Small intestine (tissue), 7 donors: Measurements from ENCODE around the gene TPM2. TPM values are rescaled to one million over a fixed set of nuclear protein-coding genes. Genes with fewer than 3 reads are reported as not detected.

Experiments
- DNase-seq, 2 donors: peaks; one replicate each; pipeline versions ENCODE4 v3.0.0 to v3.0.0-alpha.2; 2013
- FAIRE-seq: peaks from 2 replicates; lab custom pipeline; 2012; peaks lifted over from hg19 to GRCh38; lab: Jason Lieb, UNC
- H3K27ac ChIP-seq, 3 donors: one replicate each; pipeline ENCODE4 v1.5.1; 2013; ENCODE audit warnings: low read length in 2 of 3, mild to moderate bottlenecking in 2 of 3, control low read depth in 1 of 3, inconsistent platforms in 1 of 3, low read depth in 1 of 3, moderate library complexity in 1 of 3
- H3K27me3 ChIP-seq, 3 donors: one replicate each; pipeline ENCODE4 v1.6.1; 2013; ENCODE audit warnings: low read length in 3 of 3, inconsistent platforms in 1 of 3; ENCODE audit not compliant: control insufficient read depth in 3 of 3, insufficient read depth in 3 of 3
- H3K36me3 ChIP-seq, 3 donors: one replicate each; pipeline ENCODE4 v1.6.1; 2013; ENCODE audit warnings: low read length in 3 of 3, inconsistent platforms in 1 of 3, low read depth in 1 of 3, mild to moderate bottlenecking in 1 of 3, moderate library complexity in 1 of 3; ENCODE audit not compliant: control insufficient read depth in 3 of 3, insufficient read depth in 2 of 3
- H3K4me1 ChIP-seq, 3 donors: one replicate each; pipeline ENCODE4 v1.6.1; 2013; ENCODE audit warnings: low read length in 2 of 3, inconsistent platforms in 1 of 3, low read depth in 1 of 3, mild to moderate bottlenecking in 1 of 3, moderate library complexity in 1 of 3; ENCODE audit not compliant: control insufficient read depth in 3 of 3, insufficient read depth in 2 of 3
- H3K4me3 ChIP-seq, 3 donors: one replicate each; pipeline ENCODE4 v1.5.1; 2013; ENCODE audit warnings: low read length in 3 of 3, control low read depth in 1 of 3, inconsistent platforms in 1 of 3, low read depth in 1 of 3, mild to moderate bottlenecking in 1 of 3, moderate library complexity in 1 of 3
- H3K9me3 ChIP-seq, 2 donors: one replicate each; pipeline ENCODE4 v1.6.1; 2013; ENCODE audit warnings: low read depth in 1 of 2, low read length in 1 of 2; ENCODE audit not compliant: control insufficient read depth in 2 of 2, insufficient read depth in 1 of 2
- WGBS, 3 donors: extraction: QIAGEN DNeasy Blood & Tissue Kit; methylation state at CpG; one replicate each; pipeline ENCODE4 v1.1.7; 2013; 5-methylcytosine and 5-hydroxymethylcytosine counted together
- polyA plus RNA-seq, 4 donors: library from polyadenylated mRNA; stranded (reverse) in 3 of 4; unstranded in 1 of 4; fragments of 200-250 nt in 3 of 4; fragments of 120-200 nt in 1 of 4; gene quantifications; one replicate each; pipeline versions ENCODE4 v1.2.1 to v1.2.3, GENCODE V29; 2013
- donor health status: healthy with polysubstance abuse.
- donor health status: control.
- donor health status: control.
- donor health status: Bipolar disorder and iron deficiency.
- donor health status: healthy.

TPM2 gene
- polyA plus RNA-seq, 4 donors, result 23.0 to 253 (median 81.2) TPM

GRCh38 chr9:35664531-35665470, 24.9 kb downstream of the TPM2 start, which contains the start of gene ARHGEF39:
Gene ARHGEF39, minus strand, starts transcription at chr9:35665195. Its CDS starts 26 bp downstream, at chr9:35665169.
- no peaks in the 10 kb centered on the region for H3K9me3 ChIP-seq
- H3K36me3 ChIP-seq, result peaks cover 0 to 23% (median 0%) of the 10 kb centered on the region in 3 donors
- H3K27ac ChIP-seq, result peak within 1 kb of the TSS in 2 of 3 donors; percentile 38 to 71
- peaks cover 0 to 35% (median 2%) of the 10 kb centered on the region in 3 donors for H3K4me1 ChIP-seq
- FAIRE-seq (no peak), DNase-seq (peak; percentile 87 to 91)
- 4 to 6% (median 4%) methylated on average over 58 of the region's 58 CpGs for WGBS, 3 donors
- peak within 1 kb of the TSS; percentile 40 to 75 (median 40) for H3K4me3 ChIP-seq
- H3K27me3 ChIP-seq, result no peaks in the 10 kb centered on the region

GRCh38 chr9:35662437-35662836, 27.3 kb downstream of the TPM2 start:
- Histone ChIP-seq H3K27me3 (no peaks in the 10 kb centered on the region), H3K27ac (no peak overlapping the region), H3K4me1 (peaks cover 0 to 30% (median 4%) of the 10 kb centered on the region in 3 donors), H3K9me3 (no peaks in the 10 kb centered on the region), H3K4me3 (no peak overlapping the region), H3K36me3 (peaks cover 0 to 23% (median 0%) of the 10 kb centered on the region in 3 donors)
- WGBS, 3 donors, result 84 to 92% (median 87%) methylated on average over 7 of the region's 7 CpGs
- FAIRE-seq (no peak), DNase-seq (no peak)

- Histone ChIP-seq H3K9me3 (no peaks in the 10 kb centered on the region), H3K4me1 (peaks cover 0 to 35% (median 4%) of the 10 kb centered on the region in 3 donors), H3K36me3 (peaks cover 0 to 23% (median 0%) of the 10 kb centered on the region in 3 donors), H3K27ac (peak overlapping the region in 2 of 3 donors; percentile 57 to 62), H3K27me3 (no peaks in the 10 kb centered on the region), H3K4me3 (no peak overlapping the region)
- no peak for FAIRE-seq
- DNase-seq, result no peak
- 58 to 67% (median 65%) methylated on average over 3 of the region's 3 CpGs for WGBS, 3 donors
Measured at GRCh38 chr9:35661756-35662350, 27.9 kb downstream of the TPM2 start.

GRCh38 chr9:35660966-35661415, 28.7 kb downstream of the TPM2 start:
- no peaks in the 10 kb centered on the region for H3K27me3 ChIP-seq
- H3K9me3 ChIP-seq, result no peaks in the 10 kb centered on the region
- H3K4me3 ChIP-seq, result no peak overlapping the region
- 19 to 34% (median 26%) methylated on average over 9 of the region's 9 CpGs for WGBS, 3 donors
- H3K4me1 ChIP-seq, result peaks cover 0 to 39% (median 4%) of the 10 kb centered on the region in 3 donors
- H3K27ac ChIP-seq, result peak overlapping the region; percentile 45 to 62 (median 57)
- peak; percentile 58 to 77 for DNase-seq
- H3K36me3 ChIP-seq, result peaks cover 0 to 23% (median 0%) of the 10 kb centered on the region in 3 donors
- no peak for FAIRE-seq

- Histone ChIP-seq H3K27ac (peak overlapping the region in 2 of 3 donors; percentile 65 to 90), H3K27me3 (no peaks in the 10 kb centered on the region), H3K4me3 (peak overlapping the region in 2 of 3 donors; percentile 88 to 89), H3K36me3 (peaks cover 0 to 23% (median 0%) of the 10 kb centered on the region in 3 donors), H3K9me3 (no peaks in the 10 kb centered on the region), H3K4me1 (peaks cover 0 to 33% (median 4%) of the 10 kb centered on the region in 3 donors)
- DNase-seq (no peak), FAIRE-seq (no peak)
- WGBS, 3 donors, result 42 to 58% (median 47%) methylated on average over 3 of the region's 3 CpGs
Measured at GRCh38 chr9:35659340-35659739, 30.4 kb downstream of the TPM2 start.

GRCh38 chr9:35658968-35659220, 30.8 kb downstream of the TPM2 start:
- WGBS, 3 donors, result 0 to 5% (median 1%) methylated on average over 2 of the region's 2 CpGs
- FAIRE-seq (no peak), DNase-seq (no peak)
- no peaks in the 10 kb centered on the region for H3K9me3 ChIP-seq
- H3K4me3 ChIP-seq, result peak overlapping the region; percentile 66 to 89 (median 88)
- H3K4me1 ChIP-seq, result peaks cover 0 to 29% (median 4%) of the 10 kb centered on the region in 3 donors
- H3K36me3 ChIP-seq, result peaks cover 0 to 23% (median 0%) of the 10 kb centered on the region in 3 donors
- H3K27ac ChIP-seq, result peak overlapping the region; percentile 90 to 98 (median 90)
- no peaks in the 10 kb centered on the region for H3K27me3 ChIP-seq

- Histone ChIP-seq H3K4me3 (peak within 1 kb of the TSS; percentile 66 to 89 (median 88)), H3K27me3 (no peaks in the 10 kb centered on the region), H3K27ac (peak within 1 kb of the TSS; percentile 90 to 98 (median 90)), H3K4me1 (peaks cover 0 to 29% (median 4%) of the 10 kb centered on the region in 3 donors), H3K36me3 (peaks cover 0 to 23% (median 0%) of the 10 kb centered on the region in 3 donors), H3K9me3 (no peaks in the 10 kb centered on the region)
- peak; percentile 83 to 92 for DNase-seq
- FAIRE-seq, result no peak
- 0% methylated on average over 67 of the region's 67 CpGs for WGBS, 3 donors
Measured at GRCh38 chr9:35658137-35658967, 31.4 kb downstream of the TPM2 start, which contains the start of gene CCDC107. Gene CCDC107, plus strand, starts transcription at chr9:35658292. Its CDS starts 88 bp downstream, at chr9:35658380.
